A549 treated with DMSO at 1 μM for 4 hours (cell line): Measurements from ENCODE around the gene DENR. TPM values are rescaled to one million over a fixed set of nuclear protein-coding genes. Genes with fewer than 3 reads are reported as not detected.

Source experiments
- total RNA-seq: library from RNA; stranded (reverse); fragments of 200-300 nt; extraction: Qiagen RNA extraction; gene quantifications from 5 replicates; pipeline ENCODE4 v1.2.3, GENCODE V29; 2022; ENCODE audit warnings: low read depth

Gene DENR
- total RNA-seq: 56.5 to 69.9 TPM (median 62.6 TPM) in 5 replicates

GRCh38 chr12:122752464-122753318 lies at the start of gene DENR:
Gene DENR, plus strand, starts transcription at chr12:122752824. Its CDS starts 878 bp downstream, at chr12:122753702.

GRCh38 chr12:122702890-122703611 lies 49.6 kb upstream of the DENR start, which contains the start of gene HCAR2:
Gene HCAR2, minus strand, starts transcription at chr12:122703357. Its CDS starts 74 bp downstream, at chr12:122703283.

GRCh38 chr12:122716658-122717057 lies 36.0 kb upstream of the DENR start, which contains the start of gene HCAR3:
Gene HCAR3, minus strand, starts transcription at chr12:122716811. Its CDS starts 74 bp downstream, at chr12:122716737.

GRCh38 chr12:122730215-122731014 lies 22.2 kb upstream of the DENR start, which contains the start of gene HCAR1:
Gene HCAR1, minus strand, starts transcription at chr12:122730844. Its CDS starts 505 bp downstream, at chr12:122730339.

Other genes with a start within 250 kb of the DENR start
- gene RSRC2, start 225.9 kb upstream of the DENR start, total RNA-seq: 49.5 to 68.5 TPM (median 59.8 TPM) in 5 replicates
- gene KNTC1, start 225.6 kb upstream of the DENR start, total RNA-seq: 16.3 to 28.4 TPM (median 25.2 TPM) in 5 replicates
- 0.22 to 0.49 TPM (median 0.38 TPM) in 5 replicates for gene HCAR2, start 49.5 kb upstream of the DENR start, total RNA-seq
- gene HCAR3, start 36.0 kb upstream of the DENR start, total RNA-seq: 0.14 to 0.36 TPM (median 0.33 TPM) in 5 replicates
- 0.02 to 0.08 TPM (median 0.06 TPM) in 5 replicates for gene HCAR1, start 22.0 kb upstream of the DENR start, total RNA-seq
- 0.03 to 0.16 TPM (median 0.08 TPM) in 5 replicates for gene CCDC62, start 21.7 kb downstream of the DENR start, total RNA-seq
- 9.6 to 12.5 TPM (median 11.3 TPM) in 5 replicates for gene HIP1R, start 82.6 kb downstream of the DENR start, total RNA-seq
- gene VPS37B, start 143.3 kb downstream of the DENR start, total RNA-seq: 33.3 to 34.9 TPM (median 34.0 TPM) in 5 replicates
- gene ABCB9, start 213.6 kb downstream of the DENR start, total RNA-seq: 8.4 to 11.4 TPM (median 8.9 TPM) in 5 replicates
- gene OGFOD2, start 222.4 kb downstream of the DENR start, total RNA-seq: 10.1 to 18.5 TPM (median 17.4 TPM) in 5 replicates
- gene ARL6IP4, start 227.9 kb downstream of the DENR start, total RNA-seq: 204 to 250 TPM (median 232 TPM) in 5 replicates